Uterus (tissue), 4 donors: Measurements from ENCODE around the gene TSC22D2. TPM values are rescaled to one million over a fixed set of nuclear protein-coding genes. Genes with fewer than 3 reads are reported as not detected.

ENCODE experiments used
- DNase-seq, 2 donors: peaks; one replicate each; pipeline ENCODE4 v3.0.0-alpha.2; 2019 to 2020
- H3K27ac ChIP-seq, 2 donors: fragments of 200-600 bp; sonication (generic); 1 replicate in 1 of 2; 2 replicates in 1 of 2; pipeline ENCODE4 v1.5.1; 2016 to 2018
- H3K27me3 ChIP-seq, 2 donors: fragments of 200-600 bp; sonication (generic); one replicate each; pipeline ENCODE4 v1.5.1; 2018 to 2019; ENCODE audit warnings: control low read depth in 1 of 2
- H3K36me3 ChIP-seq, 2 donors: fragments of 200-600 bp; sonication (generic); one replicate each; pipeline ENCODE4 v1.5.1; 2019; ENCODE audit warnings: control low read depth in 1 of 2
- H3K4me1 ChIP-seq, 2 donors: fragments of 200-600 bp; sonication (generic); one replicate each; pipeline ENCODE4 v1.5.1; 2018 to 2019; ENCODE audit warnings: control low read depth in 1 of 2
- H3K4me3 ChIP-seq, 2 donors: fragments of 200-600 bp; sonication (generic); 1 replicate in 1 of 2; 2 replicates in 1 of 2; pipeline ENCODE4 v1.5.1; 2018 to 2019; ENCODE audit warnings: mild to moderate bottlenecking in 1 of 2
- H3K9me3 ChIP-seq, 2 donors: fragments of 200-600 bp; sonication (generic); one replicate each; pipeline ENCODE4 v1.5.1; 2019; ENCODE audit warnings: control low read depth in 1 of 2
- POLR2A ChIP-seq, 2 donors: fragments of 450-650 bp; IDR thresholded peaks; one replicate each; pipeline ENCODE4 v1.6.1; 2016; ENCODE audit warnings: antibody characterized with exemption in 2 of 2, mild to moderate bottlenecking in 1 of 2, moderate library complexity in 1 of 2
- intact Hi-C: fragments of 100-400 bp; cut with DNase I; formaldehyde crosslinking; loops from one replicate; pipeline ENCODE4 v1.15.1; 2023; ENCODE audit warnings: low total_unique reads
- total RNA-seq, 4 donors: library from RNA; depleted of rRNA in 3 of 4; stranded (reverse); fragments of >200 nt in 3 of 4; gene quantifications; one replicate each; pipeline versions ENCODE4 v1.1.0 to v1.2.4, GENCODE V29; 2014 to 2023
- TF ChIP-seq, protein P1 (sequence below), 4 experiments: fragments of 200-600 bp in 2 of 4; fragments of 450-650 bp in 2 of 4; sonication (generic) in 2 of 4; IDR thresholded peaks; one replicate each; pipeline ENCODE4 v1.5.1; 2016 to 2019; ENCODE audit warnings: antibody characterized with exemption in 4 of 4, mild to moderate bottlenecking in 2 of 4, moderate library complexity in 1 of 4
- donor health status: DM: yes; HTN: yes; CAD: no.

Gene TSC22D2
- total RNA-seq, 4 donors from 2014 or later, result 11.8 to 60.5 (median 23.6) TPM

GRCh38 chr3:150407808-150408220 lies 284 bp upstream of the TSC22D2 start:
- TF ChIP-seq, protein P1, sequence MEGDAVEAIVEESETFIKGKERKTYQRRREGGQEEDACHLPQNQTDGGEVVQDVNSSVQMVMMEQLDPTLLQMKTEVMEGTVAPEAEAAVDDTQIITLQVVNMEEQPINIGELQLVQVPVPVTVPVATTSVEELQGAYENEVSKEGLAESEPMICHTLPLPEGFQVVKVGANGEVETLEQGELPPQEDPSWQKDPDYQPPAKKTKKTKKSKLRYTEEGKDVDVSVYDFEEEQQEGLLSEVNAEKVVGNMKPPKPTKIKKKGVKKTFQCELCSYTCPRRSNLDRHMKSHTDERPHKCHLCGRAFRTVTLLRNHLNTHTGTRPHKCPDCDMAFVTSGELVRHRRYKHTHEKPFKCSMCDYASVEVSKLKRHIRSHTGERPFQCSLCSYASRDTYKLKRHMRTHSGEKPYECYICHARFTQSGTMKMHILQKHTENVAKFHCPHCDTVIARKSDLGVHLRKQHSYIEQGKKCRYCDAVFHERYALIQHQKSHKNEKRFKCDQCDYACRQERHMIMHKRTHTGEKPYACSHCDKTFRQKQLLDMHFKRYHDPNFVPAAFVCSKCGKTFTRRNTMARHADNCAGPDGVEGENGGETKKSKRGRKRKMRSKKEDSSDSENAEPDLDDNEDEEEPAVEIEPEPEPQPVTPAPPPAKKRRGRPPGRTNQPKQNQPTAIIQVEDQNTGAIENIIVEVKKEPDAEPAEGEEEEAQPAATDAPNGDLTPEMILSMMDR (IDR thresholded peaks at IDR 0.05), result no peak
- TF ChIP-seq POLR2A (IDR thresholded peaks at IDR 0.05), result no peak
- Histone ChIP-seq H3K4me1 (peaks cover 0 to 3% of the 10 kb centered on the region in 2 donors), H3K27ac (peak overlapping the region; percentile 99 to 100), H3K27me3 (no peaks in the 10 kb centered on the region), H3K4me3 (peak overlapping the region; percentile 57 to 95), H3K9me3 (no peaks in the 10 kb centered on the region), H3K36me3 (no peaks in the 10 kb centered on the region)
- intact Hi-C loops, result no loop called here
- no peak for DNase-seq

GRCh38 chr3:150409125-150409511 lies 1.0 kb downstream of the TSC22D2 start:
- Histone ChIP-seq H3K9me3 (no peaks in the 10 kb centered on the region), H3K4me3 (peak overlapping the region; percentile 57 to 95), H3K27ac (peak overlapping the region; percentile 99 to 100), H3K36me3 (no peaks in the 10 kb centered on the region), H3K4me1 (peaks cover 0 to 3% of the 10 kb centered on the region in 2 donors), H3K27me3 (no peaks in the 10 kb centered on the region)
- intact Hi-C loops, result no loop called here
- DNase-seq, result no peak
- TF ChIP-seq POLR2A (IDR thresholded peaks at IDR 0.05), result no peak

DNA sequence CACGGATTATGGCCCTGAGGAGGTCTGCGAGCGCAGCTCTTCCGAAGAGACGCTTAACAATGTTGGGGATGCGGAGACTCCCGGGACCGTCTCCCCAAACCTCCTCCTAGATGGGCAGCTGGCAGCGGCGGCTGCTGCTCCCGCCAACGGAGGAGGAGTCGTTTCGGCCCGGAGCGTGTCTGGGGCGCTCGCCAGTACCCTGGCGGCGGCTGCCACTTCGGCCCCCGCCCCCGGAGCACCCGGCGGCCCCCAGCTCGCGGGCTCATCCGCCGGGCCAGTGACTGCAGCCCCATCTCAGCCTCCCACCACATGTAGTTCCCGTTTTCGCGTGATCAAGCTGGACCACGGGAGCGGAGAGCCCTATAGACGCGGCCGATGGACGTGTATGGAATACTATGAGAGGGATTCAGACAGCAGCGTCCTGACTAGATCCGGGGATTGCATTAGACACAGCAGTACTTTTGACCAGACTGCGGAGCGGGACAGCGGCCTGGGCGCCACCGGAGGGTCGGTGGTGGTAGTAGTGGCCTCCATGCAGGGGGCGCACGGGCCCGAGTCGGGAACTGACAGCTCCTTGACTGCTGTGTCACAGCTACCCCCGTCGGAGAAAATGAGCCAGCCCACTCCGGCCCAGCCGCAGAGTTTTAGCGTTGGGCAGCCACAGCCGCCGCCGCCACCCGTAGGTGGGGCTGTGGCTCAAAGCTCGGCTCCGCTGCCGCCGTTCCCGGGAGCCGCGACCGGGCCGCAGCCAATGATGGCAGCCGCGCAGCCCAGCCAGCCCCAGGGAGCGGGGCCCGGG lies 1.6 kb downstream of the TSC22D2 start:
- Histone ChIP-seq H3K36me3 (no peaks in the 10 kb centered on the region), H3K4me1 (peaks cover 0 to 3% of the 10 kb centered on the region in 2 donors), H3K4me3 (peak overlapping the region; percentile 57 to 95), H3K27ac (peak overlapping the region; percentile 99 to 100), H3K9me3 (no peaks in the 10 kb centered on the region), H3K27me3 (no peaks in the 10 kb centered on the region)
- peak; percentile 72 for DNase-seq
- intact Hi-C loops, result no loop called here
- TF ChIP-seq, protein P1 (IDR thresholded peaks at IDR 0.05), result peak; percentile 59 to 77 (median 64)
- TF ChIP-seq POLR2A (IDR thresholded peaks at IDR 0.05), result peak in 1 of 2 donors; percentile 40

GRCh38 chr3:150410311-150411105 lies 2.4 kb downstream of the TSC22D2 start:
- no peaks in the 10 kb centered on the region for H3K27me3 ChIP-seq
- TF ChIP-seq POLR2A (IDR thresholded peaks at IDR 0.05), result no peak
- TF ChIP-seq, protein P1 (IDR thresholded peaks at IDR 0.05), result no peak
- H3K36me3 ChIP-seq, result no peaks in the 10 kb centered on the region
- peak overlapping the region; percentile 57 to 95 for H3K4me3 ChIP-seq
- peaks cover 0 to 3% of the 10 kb centered on the region in 2 donors for H3K4me1 ChIP-seq
- DNase-seq, result peak; percentile 26 to 28
- peak overlapping the region; percentile 99 to 100 for H3K27ac ChIP-seq
- H3K9me3 ChIP-seq, result no peaks in the 10 kb centered on the region
- intact Hi-C loops, result no loop called here

DNA sequence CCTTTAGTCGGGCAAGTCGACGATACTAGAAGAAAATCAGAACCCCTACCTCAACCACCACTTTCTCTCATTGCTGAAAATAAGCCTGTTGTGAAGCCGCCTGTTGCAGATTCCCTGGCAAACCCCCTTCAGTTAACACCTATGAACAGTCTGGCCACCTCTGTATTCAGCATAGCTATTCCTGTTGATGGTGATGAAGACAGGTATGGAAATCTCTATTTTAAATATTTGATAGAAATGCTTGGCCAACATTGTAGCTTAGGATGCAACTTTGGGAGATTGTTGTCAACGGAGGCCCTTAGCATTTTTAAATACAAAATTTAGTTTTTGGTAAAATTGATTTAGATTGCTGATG lies 3.0 kb downstream of the TSC22D2 start:
- H3K4me1 ChIP-seq, result peaks cover 0 to 3% of the 10 kb centered on the region in 2 donors
- DNase-seq, result no peak
- peak overlapping the region; percentile 57 to 95 for H3K4me3 ChIP-seq
- H3K27me3 ChIP-seq, result no peaks in the 10 kb centered on the region
- intact Hi-C loops, result no loop called here
- H3K27ac ChIP-seq, result peak overlapping the region; percentile 99 to 100
- no peak for TF ChIP-seq POLR2A (IDR thresholded peaks at IDR 0.05)
- TF ChIP-seq, protein P1 (IDR thresholded peaks at IDR 0.05), result no peak
- no peaks in the 10 kb centered on the region for H3K36me3 ChIP-seq
- no peaks in the 10 kb centered on the region for H3K9me3 ChIP-seq
